SK-N-SH treated with all-trans-retinoic acid at 6 μM for 48 hours (cell line): ENCODE data around the gene RHOJ.

Experiments
- ATAC-seq: fragments of 200-7000 bp; cut with Tn5 transposase; 3 replicates; pipeline ENCODE4 v1.9.1; 2020; ENCODE audit warnings: mild to moderate bottlenecking, moderate library complexity
- ARNTL ChIP-seq: fragments of 450-650 bp; formaldehyde crosslinking; IDR thresholded peaks from 2 replicates; pipeline ENCODE4 v1.5.0; 2020; ENCODE audit warnings: low read depth, mild to moderate bottlenecking, moderate library complexity, borderline replicate concordance
- CSDC2 ChIP-seq: fragments of 250-450 bp; sonication (Bioruptor Pico); IDR thresholded peaks from 2 replicates; pipeline ENCODE4 v1.5.0; 2020; ENCODE audit warnings: mild to moderate bottlenecking, moderate library complexity
- GLIS3 ChIP-seq: fragments of 250-450 bp; sonication (Bioruptor Pico); IDR thresholded peaks from 2 replicates; pipeline ENCODE4 v1.5.0; 2020; ENCODE audit warnings: mild to moderate bottlenecking, moderate library complexity
- ISL1 ChIP-seq: fragments of 250-450 bp; sonication (Bioruptor Pico); IDR thresholded peaks from 2 replicates; pipeline ENCODE4 v2.1.2; 2022; ENCODE audit warnings: mild to moderate bottlenecking, moderate library complexity
- OSR1 ChIP-seq: fragments of 250-450 bp; sonication (Bioruptor Pico); IDR thresholded peaks from 2 replicates; pipeline ENCODE4 v1.8.0; 2022; ENCODE audit warnings: moderate library complexity, mild to moderate bottlenecking, inconsistent platforms
- PATZ1 ChIP-seq: fragments of 250-450 bp; sonication (Bioruptor Pico); IDR thresholded peaks from 2 replicates; pipeline ENCODE4 v1.8.0; 2020; ENCODE audit warnings: mild to moderate bottlenecking, moderate library complexity, borderline replicate concordance
- POU6F1 ChIP-seq: fragments of 250-450 bp; sonication (Bioruptor Pico); IDR thresholded peaks from 2 replicates; pipeline ENCODE4 v1.8.0; 2021; ENCODE audit warnings: low read depth, mild to moderate bottlenecking, moderate library complexity, borderline replicate concordance
- PPARA ChIP-seq: fragments of 250-450 bp; sonication (Bioruptor Pico); IDR thresholded peaks from 2 replicates; pipeline ENCODE4 v1.5.0; 2020; ENCODE audit warnings: mild to moderate bottlenecking, borderline replicate concordance
- RARB ChIP-seq: fragments of 250-450 bp; sonication (Bioruptor Pico); IDR thresholded peaks from 2 replicates; pipeline ENCODE4 v1.8.0; 2021; ENCODE audit warnings: mild to moderate bottlenecking, moderate library complexity
- SNAI2 ChIP-seq: fragments of 250-450 bp; sonication (Bioruptor Pico); IDR thresholded peaks from 2 replicates; pipeline ENCODE4 v1.5.0; 2020; ENCODE audit warnings: mild to moderate bottlenecking, moderate library complexity
- TCF4 ChIP-seq: fragments of 250-450 bp; sonication (Bioruptor Pico); IDR thresholded peaks from 2 replicates; pipeline ENCODE4 v1.8.0; 2021; ENCODE audit warnings: mild to moderate bottlenecking, moderate library complexity, borderline replicate concordance
- TOX ChIP-seq: fragments of 250-450 bp; sonication (Bioruptor Pico); IDR thresholded peaks from 2 replicates; pipeline ENCODE4 v1.8.0; 2021; ENCODE audit warnings: mild to moderate bottlenecking, moderate library complexity, borderline replicate concordance
- ZC3H10 ChIP-seq: fragments of 250-450 bp; sonication (Bioruptor Pico); IDR thresholded peaks from 2 replicates; pipeline ENCODE4 v1.5.1; 2021; ENCODE audit warnings: mild to moderate bottlenecking, moderate library complexity
- ZFP3 ChIP-seq: fragments of 250-450 bp; sonication (Bioruptor Pico); IDR thresholded peaks from 2 replicates; pipeline ENCODE4 v1.5.0; 2020; ENCODE audit warnings: mild to moderate bottlenecking, moderate library complexity
- ZFP30 ChIP-seq: fragments of 450-650 bp; formaldehyde crosslinking; IDR thresholded peaks from 2 replicates; pipeline ENCODE4 v1.5.0; 2022; ENCODE audit warnings: mild to moderate bottlenecking, moderate library complexity
- ZNF565 ChIP-seq: fragments of 450-650 bp; formaldehyde crosslinking; conservative IDR thresholded peaks from 2 replicates; pipeline ENCODE4 v1.5.0; 2020; ENCODE audit warnings: low read depth, mild to moderate bottlenecking, moderate library complexity
- ZNF70 ChIP-seq: fragments of 450-650 bp; formaldehyde crosslinking; IDR thresholded peaks from 2 replicates; pipeline ENCODE4 v1.5.0; 2020; ENCODE audit warnings: mild to moderate bottlenecking, moderate library complexity
- ZNF8 ChIP-seq: fragments of 450-650 bp; formaldehyde crosslinking; IDR thresholded peaks from 2 replicates; pipeline ENCODE4 v1.5.0; 2020; ENCODE audit warnings: mild to moderate bottlenecking, moderate library complexity
- TF ChIP-seq, protein P1 (sequence below): fragments of 250-450 bp; sonication (Bioruptor Pico); IDR thresholded peaks from 2 replicates; pipeline ENCODE4 v1.5.1; 2021; ENCODE audit warnings: mild to moderate bottlenecking, moderate library complexity
- TF ChIP-seq, protein P2 (sequence below): fragments of 250-450 bp; sonication (Bioruptor Pico); IDR thresholded peaks from 2 replicates; pipeline ENCODE4 v1.5.1; 2020; ENCODE audit warnings: low read depth, mild to moderate bottlenecking, moderate library complexity
- TF ChIP-seq, protein P3 (sequence below): fragments of 250-450 bp; sonication (Bioruptor Pico); IDR thresholded peaks from 2 replicates; pipeline ENCODE4 v1.5.0; 2020; ENCODE audit warnings: mild to moderate bottlenecking, moderate library complexity

RHOJ gene

DNA sequence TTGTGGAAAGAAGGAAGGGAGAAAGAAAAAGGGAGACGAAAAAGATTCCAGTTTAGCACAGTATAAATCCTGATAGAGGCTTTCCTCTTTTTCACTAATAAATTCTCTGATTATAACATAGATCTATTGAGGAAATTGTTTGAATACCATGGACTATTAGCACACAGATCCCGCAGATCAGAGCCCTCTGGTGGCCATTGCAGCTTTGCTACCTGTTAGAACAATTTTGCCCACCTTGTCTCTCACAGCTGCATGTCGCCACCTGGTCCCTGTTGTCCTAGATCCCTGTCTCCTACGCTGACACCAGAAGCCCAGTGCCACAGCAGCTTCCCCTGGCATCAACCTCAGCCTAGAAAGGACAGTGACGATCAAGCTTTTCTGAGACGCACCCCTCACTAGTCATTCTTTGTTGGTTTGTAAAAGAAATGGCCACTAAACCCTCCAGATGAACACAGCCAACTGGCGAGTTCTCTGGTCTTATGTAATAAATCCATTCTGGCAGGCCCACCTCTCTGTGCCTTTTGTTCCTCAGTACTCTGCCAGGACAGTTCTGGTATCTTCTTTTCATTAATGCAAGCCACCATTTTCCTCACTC lies 104.6 kb downstream of the RHOJ start:
- TF ChIP-seq ZNF8 (CRISPR knock-in tag) (no peak), OSR1 (CRISPR knock-in tag) (no peak), ZNF565 (CRISPR knock-in tag) (no peak), ZC3H10 (CRISPR knock-in tag) (no peak)
- TF ChIP-seq, protein P1, sequence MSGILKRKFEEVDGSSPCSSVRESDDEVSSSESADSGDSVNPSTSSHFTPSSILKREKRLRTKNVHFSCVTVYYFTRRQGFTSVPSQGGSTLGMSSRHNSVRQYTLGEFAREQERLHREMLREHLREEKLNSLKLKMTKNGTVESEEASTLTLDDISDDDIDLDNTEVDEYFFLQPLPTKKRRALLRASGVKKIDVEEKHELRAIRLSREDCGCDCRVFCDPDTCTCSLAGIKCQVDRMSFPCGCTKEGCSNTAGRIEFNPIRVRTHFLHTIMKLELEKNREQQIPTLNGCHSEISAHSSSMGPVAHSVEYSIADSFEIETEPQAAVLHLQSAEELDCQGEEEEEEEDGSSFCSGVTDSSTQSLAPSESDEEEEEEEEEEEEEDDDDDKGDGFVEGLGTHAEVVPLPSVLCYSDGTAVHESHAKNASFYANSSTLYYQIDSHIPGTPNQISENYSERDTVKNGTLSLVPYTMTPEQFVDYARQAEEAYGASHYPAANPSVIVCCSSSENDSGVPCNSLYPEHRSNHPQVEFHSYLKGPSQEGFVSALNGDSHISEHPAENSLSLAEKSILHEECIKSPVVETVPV (CRISPR knock-in tag) = no peak
- TF ChIP-seq, all 23 proteins: peak for 0
- ATAC-seq = peak; percentile 44; the same call in 1 of the 3 replicates

GRCh38 chr14:63318835-63319234 lies 114.6 kb downstream of the RHOJ start, which contains the start of gene GPHB5:
GPHB5 (minus strand) TSS chr14:63318935; CDS start chr14:63317849, 1,086 bp downstream.
- no peak for ATAC-seq

More at GRCh38 chr14:63318835-63319234, 114.6 kb downstream of the RHOJ start, which contains the start of gene GPHB5:
- TF ChIP-seq ZFP30 (CRISPR knock-in tag) (no peak), PPARA (no peak), PATZ1 (no peak), POU6F1 (CRISPR knock-in tag) (no peak), TOX (CRISPR knock-in tag) (no peak), ZNF8 (CRISPR knock-in tag) (no peak), GLIS3 (CRISPR knock-in tag) (no peak), SNAI2 (CRISPR knock-in tag) (no peak), ZNF565 (CRISPR knock-in tag) (no peak), CSDC2 (CRISPR knock-in tag) (no peak), ARNTL (CRISPR knock-in tag) (no peak), OSR1 (CRISPR knock-in tag) (no peak), ZC3H10 (CRISPR knock-in tag) (no peak), TCF4 (no peak), ISL1 (CRISPR knock-in tag) (no peak), ZFP3 (CRISPR knock-in tag) (no peak), ZNF70 (CRISPR knock-in tag) (no peak), RARB (CRISPR knock-in tag) (no peak)
- TF ChIP-seq, protein P2, sequence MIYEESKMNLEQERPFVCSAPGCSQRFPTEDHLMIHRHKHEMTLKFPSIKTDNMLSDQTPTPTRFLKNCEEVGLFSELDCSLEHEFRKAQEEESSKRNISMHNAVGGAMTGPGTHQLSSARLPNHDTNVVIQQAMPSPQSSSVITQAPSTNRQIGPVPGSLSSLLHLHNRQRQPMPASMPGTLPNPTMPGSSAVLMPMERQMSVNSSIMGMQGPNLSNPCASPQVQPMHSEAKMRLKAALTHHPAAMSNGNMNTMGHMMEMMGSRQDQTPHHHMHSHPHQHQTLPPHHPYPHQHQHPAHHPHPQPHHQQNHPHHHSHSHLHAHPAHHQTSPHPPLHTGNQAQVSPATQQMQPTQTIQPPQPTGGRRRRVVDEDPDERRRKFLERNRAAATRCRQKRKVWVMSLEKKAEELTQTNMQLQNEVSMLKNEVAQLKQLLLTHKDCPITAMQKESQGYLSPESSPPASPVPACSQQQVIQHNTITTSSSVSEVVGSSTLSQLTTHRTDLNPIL (CRISPR knock-in tag) = no peak
- TF ChIP-seq, protein P3, sequence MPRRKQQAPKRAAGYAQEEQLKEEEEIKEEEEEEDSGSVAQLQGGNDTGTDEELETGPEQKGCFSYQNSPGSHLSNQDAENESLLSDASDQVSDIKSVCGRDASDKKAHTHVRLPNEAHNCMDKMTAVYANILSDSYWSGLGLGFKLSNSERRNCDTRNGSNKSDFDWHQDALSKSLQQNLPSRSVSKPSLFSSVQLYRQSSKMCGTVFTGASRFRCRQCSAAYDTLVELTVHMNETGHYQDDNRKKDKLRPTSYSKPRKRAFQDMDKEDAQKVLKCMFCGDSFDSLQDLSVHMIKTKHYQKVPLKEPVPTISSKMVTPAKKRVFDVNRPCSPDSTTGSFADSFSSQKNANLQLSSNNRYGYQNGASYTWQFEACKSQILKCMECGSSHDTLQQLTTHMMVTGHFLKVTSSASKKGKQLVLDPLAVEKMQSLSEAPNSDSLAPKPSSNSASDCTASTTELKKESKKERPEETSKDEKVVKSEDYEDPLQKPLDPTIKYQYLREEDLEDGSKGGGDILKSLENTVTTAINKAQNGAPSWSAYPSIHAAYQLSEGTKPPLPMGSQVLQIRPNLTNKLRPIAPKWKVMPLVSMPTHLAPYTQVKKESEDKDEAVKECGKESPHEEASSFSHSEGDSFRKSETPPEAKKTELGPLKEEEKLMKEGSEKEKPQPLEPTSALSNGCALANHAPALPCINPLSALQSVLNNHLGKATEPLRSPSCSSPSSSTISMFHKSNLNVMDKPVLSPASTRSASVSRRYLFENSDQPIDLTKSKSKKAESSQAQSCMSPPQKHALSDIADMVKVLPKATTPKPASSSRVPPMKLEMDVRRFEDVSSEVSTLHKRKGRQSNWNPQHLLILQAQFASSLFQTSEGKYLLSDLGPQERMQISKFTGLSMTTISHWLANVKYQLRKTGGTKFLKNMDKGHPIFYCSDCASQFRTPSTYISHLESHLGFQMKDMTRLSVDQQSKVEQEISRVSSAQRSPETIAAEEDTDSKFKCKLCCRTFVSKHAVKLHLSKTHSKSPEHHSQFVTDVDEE = no peak
